Daoy (cell line): Measurements from ENCODE around the gene NOL12. TPM values are rescaled to one million over a fixed set of nuclear protein-coding genes. Genes with fewer than 3 reads are reported as not detected.

Experiments used
- total RNA-seq: library from RNA; depleted of rRNA; stranded (reverse); fragments of >200 nt; shearing (Covaris generic); gene quantifications from 2 replicates; pipeline ENCODE4 v1.2.3, GENCODE V29; 2014; rRNA removed

NOL12 gene
- total RNA-seq, 1 experiment from 2014 or later = 71.4 TPM

Other genes with a start within 250 kb of the NOL12 start
- gene MFNG, start 200.0 kb upstream of the NOL12 start, total RNA-seq = 2.4 and 3.0 TPM in 2 replicates
- gene CARD10, start 166.9 kb upstream of the NOL12 start, total RNA-seq = 24.0 and 25.9 TPM in 2 replicates
- gene CDC42EP1, start 125.9 kb upstream of the NOL12 start, total RNA-seq = 11.8 and 13.1 TPM in 2 replicates
- gene LGALS2, start 106.3 kb upstream of the NOL12 start, total RNA-seq = not detected in 2 replicates
- 23.2 and 34.7 TPM in 2 replicates for gene GGA1, start 77.5 kb upstream of the NOL12 start, total RNA-seq
- gene SH3BP1, start 46.7 kb upstream of the NOL12 start, total RNA-seq = 3.4 and 5.7 TPM in 2 replicates
- 29.2 and 32.0 TPM in 2 replicates for gene PDXP, start 27.6 kb upstream of the NOL12 start, total RNA-seq
- gene LGALS1, start 10.7 kb upstream of the NOL12 start, total RNA-seq = 3,366 and 4,590 TPM in 2 replicates
- gene TRIOBP, start 10.7 kb downstream of the NOL12 start, total RNA-seq = 42.9 and 45.3 TPM in 2 replicates
- 44.5 and 44.9 TPM in 2 replicates for gene GCAT, start 121.6 kb downstream of the NOL12 start, total RNA-seq
- not detected in 2 replicates for gene GALR3, start 137.0 kb downstream of the NOL12 start, total RNA-seq
- 59.8 and 64.7 TPM in 2 replicates for gene ANKRD54, start 158.0 kb downstream of the NOL12 start, total RNA-seq
- gene EIF3L, start 163.1 kb downstream of the NOL12 start, total RNA-seq = 288 and 343 TPM in 2 replicates
- gene MICALL1, start 220.0 kb downstream of the NOL12 start, total RNA-seq = 22.2 and 33.6 TPM in 2 replicates